Measurements from ENCODE around the gene C3orf18. TPM values are rescaled to one million over a fixed set of nuclear protein-coding genes. Genes with fewer than 3 reads are reported as not detected.

The C3orf18 gene
- total RNA-seq, 1 donor from 2014 or later: 13.0 TPM

GRCh38 chr3:50600141-50600753 lies 32.7 kb upstream of the C3orf18 start:
- TF ChIP-seq CTCF (IDR thresholded peaks at IDR 0.05; ENCODE audit: partially characterized antibody, unreplicated experiment): no peak
- H3K4me3 Mint-ChIP-seq (ENCODE audit: unreplicated experiment): no peak overlapping the region
- H3K36me3 Mint-ChIP-seq (ENCODE audit: unreplicated experiment): no peaks in the 10 kb centered on the region
- H3K4me1 Mint-ChIP-seq (ENCODE audit: low read depth, unreplicated experiment): no peaks in the 10 kb centered on the region
- peaks cover 2% of the 10 kb centered on the region for H3K27me3 Mint-ChIP-seq (ENCODE audit: unreplicated experiment)
- H3K9me3 Mint-ChIP-seq (ENCODE audit: unreplicated experiment): no peaks in the 10 kb centered on the region
- H3K27ac Mint-ChIP-seq (ENCODE audit: unreplicated experiment): no peak overlapping the region
- no peak for DNase-seq

- no peak for DNase-seq
- Mint-ChIP-seq H3K36me3 (ENCODE audit: unreplicated experiment) (no peaks in the 10 kb centered on the region), H3K27me3 (ENCODE audit: unreplicated experiment) (peaks cover 2% of the 10 kb centered on the region), H3K9me3 (ENCODE audit: unreplicated experiment) (no peaks in the 10 kb centered on the region), H3K4me3 (ENCODE audit: unreplicated experiment) (no peak overlapping the region), H3K27ac (ENCODE audit: unreplicated experiment) (no peak overlapping the region), H3K4me1 (ENCODE audit: low read depth, unreplicated experiment) (no peaks in the 10 kb centered on the region)
- TF ChIP-seq CTCF (IDR thresholded peaks at IDR 0.05; ENCODE audit: partially characterized antibody, unreplicated experiment): no peak
Measured at GRCh38 chr3:50599716-50600118, 32.2 kb upstream of the C3orf18 start.

GRCh38 chr3:50599115-50599715 lies 31.7 kb upstream of the C3orf18 start:
- no peaks in the 10 kb centered on the region for H3K4me1 Mint-ChIP-seq (ENCODE audit: low read depth, unreplicated experiment)
- no peak for TF ChIP-seq CTCF (IDR thresholded peaks at IDR 0.05; ENCODE audit: partially characterized antibody, unreplicated experiment)
- no peak overlapping the region for H3K27ac Mint-ChIP-seq (ENCODE audit: unreplicated experiment)

GRCh38 chr3:50594253-50594785 lies 26.8 kb upstream of the C3orf18 start:
- peaks cover 3% of the 10 kb centered on the region for H3K4me1 Mint-ChIP-seq (ENCODE audit: low read depth, unreplicated experiment)
- peaks cover 2% of the 10 kb centered on the region for H3K9me3 Mint-ChIP-seq (ENCODE audit: unreplicated experiment)
- no peaks in the 10 kb centered on the region for H3K36me3 Mint-ChIP-seq (ENCODE audit: unreplicated experiment)
- no peak for DNase-seq
- no peak overlapping the region for H3K27ac Mint-ChIP-seq (ENCODE audit: unreplicated experiment)
- TF ChIP-seq CTCF (IDR thresholded peaks at IDR 0.05; ENCODE audit: partially characterized antibody, unreplicated experiment): no peak
- peaks cover 3% of the 10 kb centered on the region for H3K27me3 Mint-ChIP-seq (ENCODE audit: unreplicated experiment)
- H3K4me3 Mint-ChIP-seq (ENCODE audit: unreplicated experiment): no peak overlapping the region

More at GRCh38 chr3:50599115-50599715, 31.7 kb upstream of the C3orf18 start:
- Mint-ChIP-seq H3K4me3 (ENCODE audit: unreplicated experiment) (no peak overlapping the region), H3K36me3 (ENCODE audit: unreplicated experiment) (no peaks in the 10 kb centered on the region), H3K9me3 (ENCODE audit: unreplicated experiment) (no peaks in the 10 kb centered on the region), H3K27me3 (ENCODE audit: unreplicated experiment) (peaks cover 2% of the 10 kb centered on the region)
- DNase-seq: no peak

GRCh38 chr3:50592568-50592967 lies 25.0 kb upstream of the C3orf18 start:
- TF ChIP-seq CTCF (IDR thresholded peaks at IDR 0.05; ENCODE audit: partially characterized antibody, unreplicated experiment): no peak
- peaks cover 3% of the 10 kb centered on the region for H3K9me3 Mint-ChIP-seq (ENCODE audit: unreplicated experiment)
- H3K27me3 Mint-ChIP-seq (ENCODE audit: unreplicated experiment): peaks cover 3% of the 10 kb centered on the region
- no peak for DNase-seq
- H3K4me3 Mint-ChIP-seq (ENCODE audit: unreplicated experiment): no peak overlapping the region
- H3K27ac Mint-ChIP-seq (ENCODE audit: unreplicated experiment): no peak overlapping the region
- peaks cover 6% of the 10 kb centered on the region for H3K4me1 Mint-ChIP-seq (ENCODE audit: low read depth, unreplicated experiment)
- no peaks in the 10 kb centered on the region for H3K36me3 Mint-ChIP-seq (ENCODE audit: unreplicated experiment)

All from glutamatergic neuron (in vitro differentiated cells).